Measurements from ENCODE around the gene SFMBT2. TPM values are rescaled to one million over a fixed set of nuclear protein-coding genes. Genes with fewer than 3 reads are reported as not detected.

The SFMBT2 gene
- total and polyA plus RNA-seq, 2 of the 4 experiments (the other 2 are of a cell fraction) = 0.70 to 1.3 TPM

GRCh38 chr10:7302930-7303557 is 107.8 kb downstream of the SFMBT2 start:
- TF ChIP-seq, protein P1, sequence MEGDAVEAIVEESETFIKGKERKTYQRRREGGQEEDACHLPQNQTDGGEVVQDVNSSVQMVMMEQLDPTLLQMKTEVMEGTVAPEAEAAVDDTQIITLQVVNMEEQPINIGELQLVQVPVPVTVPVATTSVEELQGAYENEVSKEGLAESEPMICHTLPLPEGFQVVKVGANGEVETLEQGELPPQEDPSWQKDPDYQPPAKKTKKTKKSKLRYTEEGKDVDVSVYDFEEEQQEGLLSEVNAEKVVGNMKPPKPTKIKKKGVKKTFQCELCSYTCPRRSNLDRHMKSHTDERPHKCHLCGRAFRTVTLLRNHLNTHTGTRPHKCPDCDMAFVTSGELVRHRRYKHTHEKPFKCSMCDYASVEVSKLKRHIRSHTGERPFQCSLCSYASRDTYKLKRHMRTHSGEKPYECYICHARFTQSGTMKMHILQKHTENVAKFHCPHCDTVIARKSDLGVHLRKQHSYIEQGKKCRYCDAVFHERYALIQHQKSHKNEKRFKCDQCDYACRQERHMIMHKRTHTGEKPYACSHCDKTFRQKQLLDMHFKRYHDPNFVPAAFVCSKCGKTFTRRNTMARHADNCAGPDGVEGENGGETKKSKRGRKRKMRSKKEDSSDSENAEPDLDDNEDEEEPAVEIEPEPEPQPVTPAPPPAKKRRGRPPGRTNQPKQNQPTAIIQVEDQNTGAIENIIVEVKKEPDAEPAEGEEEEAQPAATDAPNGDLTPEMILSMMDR (conservative IDR thresholded peaks at IDR 0.05; ENCODE audit: low read depth, low read length) = no peak
- TF ChIP-seq BHLHE40 (IDR thresholded peaks at IDR 0.05; ENCODE audit: low read depth, low read length) = no peak
- TF ChIP-seq NFE2L2 (IDR thresholded peaks at IDR 0.05; ENCODE audit: low read depth, low read length) = no peak
- TF ChIP-seq POLR2A (IDR thresholded peaks at IDR 0.05; ENCODE audit: low read depth, low read length) = no peak
- no peak for TF ChIP-seq MXI1 (IDR thresholded peaks at IDR 0.05; ENCODE audit: borderline replicate concordance, low read depth, low read length)
- no peak for TF ChIP-seq FOS (IDR thresholded peaks at IDR 0.05; ENCODE audit: low read depth, low read length)
- TF ChIP-seq, protein P2, sequence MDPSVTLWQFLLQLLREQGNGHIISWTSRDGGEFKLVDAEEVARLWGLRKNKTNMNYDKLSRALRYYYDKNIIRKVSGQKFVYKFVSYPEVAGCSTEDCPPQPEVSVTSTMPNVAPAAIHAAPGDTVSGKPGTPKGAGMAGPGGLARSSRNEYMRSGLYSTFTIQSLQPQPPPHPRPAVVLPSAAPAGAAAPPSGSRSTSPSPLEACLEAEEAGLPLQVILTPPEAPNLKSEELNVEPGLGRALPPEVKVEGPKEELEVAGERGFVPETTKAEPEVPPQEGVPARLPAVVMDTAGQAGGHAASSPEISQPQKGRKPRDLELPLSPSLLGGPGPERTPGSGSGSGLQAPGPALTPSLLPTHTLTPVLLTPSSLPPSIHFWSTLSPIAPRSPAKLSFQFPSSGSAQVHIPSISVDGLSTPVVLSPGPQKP (IDR thresholded peaks at IDR 0.05; ENCODE audit: borderline replicate concordance, low read depth, low read length) = no peak
- TF ChIP-seq SMC3 (IDR thresholded peaks at IDR 0.05; ENCODE audit: low read depth, low read length) = no peak
- no peak overlapping the region for H3K23ac ChIP-seq (ENCODE audit: low read depth, low read length)
- BruUV-seq (replicated peaks) = no TSS peak
- no peak overlapping the region for H4K91ac ChIP-seq (ENCODE audit: insufficient read depth, low read depth, low read length)
- intact Hi-C loops (cut with micrococcal nuclease) = no loop called here
- no peak overlapping the region for H2BK20ac ChIP-seq (ENCODE audit: low read depth, low read length)
- dilution Hi-C loops (cut with HindIII; ENCODE audit: low sequenced_read_pairs, unreplicated experiment) = no loop called here
- H4K8ac ChIP-seq (ENCODE audit: low read depth in 2 of 2, low read length in 2 of 2) = no peak overlapping the region
- H2BK15ac ChIP-seq (ENCODE audit: low read depth, low read length) = no peak overlapping the region
- no peak overlapping the region for H3K27ac ChIP-seq (ENCODE audit: insufficient read depth, low read length)
- 0 out of 2 replicates have a peak, but pooled peaks cover 3% of the 10 kb centered on the region for H3K9me1 ChIP-seq (ENCODE audit: insufficient read depth, low read length)
- no peak overlapping the region for H4K5ac ChIP-seq (ENCODE audit: low read depth, low read length)
- H3K9me3 ChIP-seq (ENCODE audit: control insufficient read depth, insufficient read depth, low read length) = peaks cover 2% of the 10 kb centered on the region; the same call in 1 of the 2 replicates
- H3K56ac ChIP-seq (ENCODE audit: extremely low read depth, insufficient read depth, low read length) = no peak overlapping the region
- H2AK9ac ChIP-seq (replicated peaks; ENCODE audit: low read depth, low read length, poor library complexity) = no peak overlapping the region
- in situ Hi-C loops (cut with MboI; ENCODE audit: low sequenced_read_pairs) = no loop called here
- ChIA-PET CTCF (no interaction called here), POLR2A (ENCODE audit: unreplicated experiment) (no interaction called here)
- H3K4me2 ChIP-seq (ENCODE audit: low read depth, low read length) = no peak overlapping the region
- H2BK5ac ChIP-seq (ENCODE audit: low read depth, low read length, poor library complexity, severe bottlenecking) = no peak overlapping the region
- H3K4ac ChIP-seq (ENCODE audit: low read depth, low read length) = no peak overlapping the region
- H3K36me3 ChIP-seq (ENCODE audit: control insufficient read depth, insufficient read depth, low read length) = no peaks in the 10 kb centered on the region
- H3K79me1 ChIP-seq (ENCODE audit: low read depth in 1 of 2, low read length in 2 of 2) = no peaks in the 10 kb centered on the region
- H2AFZ ChIP-seq (replicated peaks; ENCODE audit: low read length, poor library complexity) = no peak overlapping the region
- WGBS, 2 experiments (ENCODE audit: extremely low coverage in 2 of 2, insufficient read length in 1 of 2) = no CpG with 5 or more reads among the region's 2 CpGs
- no peak overlapping the region for H3K4me3 ChIP-seq (ENCODE audit: insufficient read depth, low read depth, low read length)
- H2BK120ac ChIP-seq (ENCODE audit: low read depth, low read length) = no peak overlapping the region
- H3K18ac ChIP-seq (ENCODE audit: low read depth, low read length) = no peak overlapping the region
- H3K14ac ChIP-seq (replicated peaks; ENCODE audit: low read depth, low read length) = no peak overlapping the region
- H3K9ac ChIP-seq (ENCODE audit: low read depth, low read length) = no peak overlapping the region
- no peak for ATAC-seq (ENCODE audit: low read depth)
- DNase-seq = no peak
- no peaks in the 10 kb centered on the region for H4K20me1 ChIP-seq (ENCODE audit: insufficient read depth, low read length)
- H2AK5ac ChIP-seq (ENCODE audit: low read depth, low read length) = no peak overlapping the region
- peaks cover 3% of the 10 kb centered on the region; the same call in 1 of the 2 replicates for H3K4me1 ChIP-seq (ENCODE audit: control insufficient read depth, insufficient read depth, low read length)
- no peaks in the 10 kb centered on the region for H3K27me3 ChIP-seq (ENCODE audit: control insufficient read depth, insufficient read depth, low read length)

Data from IMR-90 (cell line).